Cardiac fibroblast (primary cell): Measurements from ENCODE around the gene PATJ.

Source experiments
- DNase-seq, 2 donors: peaks; one replicate each; pipeline versions ENCODE4 v3.0.0 to v3.0.0-alpha.2; 2010; ENCODE audit warnings: low read depth in 2 of 2
- H3K4me3 ChIP-seq, 2 donors: replicated peaks in 1 of 2; 1 replicate in 1 of 2; 2 replicates in 1 of 2; pipeline ENCODE4 v1.5.1; 2011; ENCODE audit warnings: low read depth in 2 of 2, low read length in 2 of 2, mild to moderate bottlenecking in 2 of 2, moderate library complexity in 1 of 2
- TF ChIP-seq, protein P1 (sequence below): IDR thresholded peaks from one replicate; pipeline ENCODE4 v1.5.1; 2011; ENCODE audit warnings: low read depth, mild to moderate bottlenecking, low read length, inconsistent platforms

PATJ gene

GRCh38 chr1:61997123-61997522 lies 254.8 kb downstream of the PATJ start:
- no peak overlapping the region for H3K4me3 ChIP-seq
- TF ChIP-seq, protein P1, sequence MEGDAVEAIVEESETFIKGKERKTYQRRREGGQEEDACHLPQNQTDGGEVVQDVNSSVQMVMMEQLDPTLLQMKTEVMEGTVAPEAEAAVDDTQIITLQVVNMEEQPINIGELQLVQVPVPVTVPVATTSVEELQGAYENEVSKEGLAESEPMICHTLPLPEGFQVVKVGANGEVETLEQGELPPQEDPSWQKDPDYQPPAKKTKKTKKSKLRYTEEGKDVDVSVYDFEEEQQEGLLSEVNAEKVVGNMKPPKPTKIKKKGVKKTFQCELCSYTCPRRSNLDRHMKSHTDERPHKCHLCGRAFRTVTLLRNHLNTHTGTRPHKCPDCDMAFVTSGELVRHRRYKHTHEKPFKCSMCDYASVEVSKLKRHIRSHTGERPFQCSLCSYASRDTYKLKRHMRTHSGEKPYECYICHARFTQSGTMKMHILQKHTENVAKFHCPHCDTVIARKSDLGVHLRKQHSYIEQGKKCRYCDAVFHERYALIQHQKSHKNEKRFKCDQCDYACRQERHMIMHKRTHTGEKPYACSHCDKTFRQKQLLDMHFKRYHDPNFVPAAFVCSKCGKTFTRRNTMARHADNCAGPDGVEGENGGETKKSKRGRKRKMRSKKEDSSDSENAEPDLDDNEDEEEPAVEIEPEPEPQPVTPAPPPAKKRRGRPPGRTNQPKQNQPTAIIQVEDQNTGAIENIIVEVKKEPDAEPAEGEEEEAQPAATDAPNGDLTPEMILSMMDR = no peak

DNA sequence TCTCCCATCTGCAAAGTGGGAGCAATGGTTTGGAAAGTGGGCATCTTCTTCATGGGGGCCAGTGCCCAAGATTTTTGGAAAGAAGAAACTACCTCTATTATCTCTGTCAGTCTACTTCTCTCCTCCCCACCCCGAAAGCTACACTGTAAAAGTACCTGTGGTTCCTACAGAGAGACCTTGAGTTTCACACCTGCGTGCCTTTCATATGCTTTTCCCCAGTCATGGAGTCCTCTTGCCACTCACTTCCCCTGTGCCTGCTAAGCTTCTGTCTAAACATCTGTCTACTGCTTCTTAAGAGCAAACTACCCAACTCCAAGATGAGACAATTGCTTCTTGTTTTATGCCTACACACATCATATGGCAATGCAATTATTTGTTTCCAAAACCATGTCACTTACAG lies 261.5 kb downstream of the PATJ start:
- TF ChIP-seq, protein P1 = no peak
- no peak for DNase-seq
- H3K4me3 ChIP-seq = no peak overlapping the region

More at GRCh38 chr1:61997123-61997522, 254.8 kb downstream of the PATJ start:
- DNase-seq = no peak

GRCh38 chr1:62006690-62007089 lies 264.4 kb downstream of the PATJ start:
- no peak for DNase-seq

GRCh38 chr1:62011006-62011405 lies 268.7 kb downstream of the PATJ start:
- DNase-seq = no peak

More at GRCh38 chr1:62006690-62007089, 264.4 kb downstream of the PATJ start:
- no peak overlapping the region for H3K4me3 ChIP-seq
- TF ChIP-seq, protein P1 = no peak

DNA sequence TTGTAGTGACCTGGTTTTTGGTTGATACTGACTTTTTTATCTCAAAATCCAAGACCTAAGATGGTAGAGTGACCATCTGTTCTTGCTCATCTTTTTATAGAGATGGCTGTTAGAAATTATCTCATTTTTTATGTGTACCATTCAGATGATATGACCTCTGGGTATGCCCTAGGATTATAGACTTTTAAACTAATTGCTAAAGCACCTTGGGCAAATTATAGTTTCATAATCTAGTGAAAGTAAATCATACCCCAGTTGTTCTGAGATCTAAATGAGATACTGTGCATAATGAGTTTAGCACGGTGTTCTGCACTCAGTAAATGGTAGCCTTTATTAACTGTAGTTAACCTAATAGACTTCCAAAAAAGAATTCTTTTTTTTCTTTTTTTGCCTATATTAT lies 269.8 kb downstream of the PATJ start:
- no peak for DNase-seq
- no peak overlapping the region for H3K4me3 ChIP-seq
- TF ChIP-seq, protein P1 = no peak

More at GRCh38 chr1:62011006-62011405, 268.7 kb downstream of the PATJ start:
- H3K4me3 ChIP-seq = no peak overlapping the region
- TF ChIP-seq, protein P1 = no peak

DNA sequence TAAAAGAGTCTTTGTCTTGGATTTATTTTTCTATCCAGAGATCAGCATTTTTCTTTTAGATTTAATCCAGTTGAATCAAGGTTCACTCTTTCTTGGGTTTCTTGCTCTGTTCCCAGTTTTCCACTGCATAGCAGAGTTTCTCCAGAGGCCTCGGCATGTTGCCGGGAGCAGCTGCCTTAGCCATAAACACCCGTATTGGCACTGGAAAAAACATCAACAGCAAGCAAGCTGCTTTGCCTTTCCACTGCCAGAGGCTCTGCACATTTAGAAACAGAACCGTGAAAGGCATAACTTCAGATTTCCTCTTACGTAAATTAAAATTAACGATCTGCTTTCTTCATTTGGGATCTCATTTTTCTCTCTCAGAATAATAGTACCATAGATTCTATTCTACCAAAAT lies 270.6 kb downstream of the PATJ start:
- TF ChIP-seq, protein P1 = no peak
- no peak overlapping the region for H3K4me3 ChIP-seq
- DNase-seq = no peak

- DNase-seq = no peak
- TF ChIP-seq, protein P1 = no peak
- no peak overlapping the region for H3K4me3 ChIP-seq
These were observed 271.0 kb downstream of the PATJ start for GRCh38 chr1:62013264-62013663.
